Gastroesophageal sphincter (tissue), 4 donors: ENCODE measurements around the gene NR2C2. TPM values are rescaled to one million over a fixed set of nuclear protein-coding genes. Genes with fewer than 3 reads are reported as not detected.

Experiments used
- ATAC-seq: fragments of 150-250 bp; one replicate; pipeline ENCODE4 v1.9.1; 2016; ENCODE audit warnings: mild to moderate bottlenecking, moderate library complexity
- H3K27ac ChIP-seq, 4 donors: fragments of 200-600 bp; sonication (generic) in 3 of 4; 1 replicate in 3 of 4; 2 replicates in 1 of 4; pipeline ENCODE4 v1.5.1; 2016 to 2019
- H3K27me3 ChIP-seq: fragments of 200-600 bp; sonication (generic); one replicate; pipeline ENCODE4 v1.5.1; 2019
- H3K36me3 ChIP-seq, 2 donors: fragments of 200-600 bp; sonication (generic); one replicate each; pipeline ENCODE4 v1.5.1; 2019; ENCODE audit warnings: control low read depth in 1 of 2
- H3K4me1 ChIP-seq, 3 donors: fragments of 200-600 bp; sonication (generic); 1 replicate in 2 of 3; 2 replicates in 1 of 3; pipeline ENCODE4 v1.5.1; 2016 to 2019; ENCODE audit warnings: control low read depth in 2 of 3
- H3K4me3 ChIP-seq, 2 donors: fragments of 200-600 bp; sonication (generic); one replicate each; pipeline ENCODE4 v1.5.1; 2019; ENCODE audit warnings: mild to moderate bottlenecking in 1 of 2, moderate library complexity in 1 of 2
- H3K9me3 ChIP-seq, 3 donors: fragments of 200-600 bp; sonication (generic); one replicate each; pipeline ENCODE4 v1.5.1; 2017 to 2019; ENCODE audit warnings: control low read depth in 2 of 3
- CTCF ChIP-seq, 4 experiments: fragments of 200-600 bp in 2 of 4; fragments of 450-650 bp in 2 of 4; sonication (generic) in 1 of 4; IDR thresholded peaks; one replicate each; pipeline ENCODE4 v1.5.1; 2017 to 2019; ENCODE audit warnings: antibody characterized with exemption in 4 of 4, mild to moderate bottlenecking in 2 of 4, moderate library complexity in 2 of 4
- EP300 ChIP-seq: sonication (generic); formaldehyde crosslinking; IDR thresholded peaks from one replicate; pipeline ENCODE4 v1.6.1; 2017; ENCODE audit warnings: antibody characterized with exemption, mild to moderate bottlenecking
- POLR2A ChIP-seq, 2 donors: fragments of 450-650 bp; IDR thresholded peaks; one replicate each; pipeline ENCODE4 v1.6.1; 2017; ENCODE audit warnings: antibody characterized with exemption in 2 of 2, mild to moderate bottlenecking in 2 of 2, moderate library complexity in 1 of 2
- POLR2AphosphoS5 ChIP-seq: sonication (generic); formaldehyde crosslinking; IDR thresholded peaks from one replicate; pipeline ENCODE4 v1.6.1; 2017; ENCODE audit warnings: antibody characterized with exemption
- whole genome bisulfite sequencing, 2 donors: methylation state at CpG; one replicate each; pipeline ENCODE4 v1.1.5; 2018; ENCODE audit warnings: low coverage in 1 of 2; 5-methylcytosine and 5-hydroxymethylcytosine counted together
- total RNA-seq, 4 donors: library from RNA; depleted of rRNA; stranded (reverse); fragments of >200 nt; gene quantifications; one replicate each; pipeline ENCODE4 v1.1.0, GENCODE V29; 2016

NR2C2 gene
- total RNA-seq, 4 donors from 2014 or later = 35.8 to 56.2 (median 40.7) TPM

GRCh38 chr3:14926592-14926991 lies 20.8 kb upstream of the NR2C2 start:
- Histone ChIP-seq H3K4me3 (no peak overlapping the region), H3K27me3 (no peaks in the 10 kb centered on the region), H3K9me3 (no peaks in the 10 kb centered on the region), H3K36me3 (peaks cover 0 to 40% of the 10 kb centered on the region in 2 donors), H3K4me1 (peaks cover 0 to 1% (median 0%) of the 10 kb centered on the region in 3 donors), H3K27ac (no peak overlapping the region)
- 67% methylated on average over 1 of the region's 1 CpG; no CpG with 5 or more reads in 1 of the 2 donors for WGBS, 2 donors
- no peak for TF ChIP-seq CTCF (IDR thresholded peaks at IDR 0.05)
- no peak for TF ChIP-seq EP300
- TF ChIP-seq POLR2AphosphoS5 = no peak
- TF ChIP-seq POLR2A (IDR thresholded peaks at IDR 0.05) = no peak
- ATAC-seq = no peak

- H3K27ac ChIP-seq = no peak overlapping the region
- H3K4me3 ChIP-seq = no peak overlapping the region
- H3K36me3 ChIP-seq = peaks cover 0 to 41% of the 10 kb centered on the region in 2 donors
- WGBS, 2 donors = 90 to 94% methylated on average over 5 of the region's 5 CpGs
- H3K27me3 ChIP-seq = no peaks in the 10 kb centered on the region
- no peaks in the 10 kb centered on the region for H3K9me3 ChIP-seq
- no peaks in the 10 kb centered on the region for H3K4me1 ChIP-seq
- ATAC-seq = no peak
- no peak for TF ChIP-seq EP300
- TF ChIP-seq POLR2AphosphoS5 = no peak
- TF ChIP-seq CTCF (IDR thresholded peaks at IDR 0.05) = no peak
- no peak for TF ChIP-seq POLR2A (IDR thresholded peaks at IDR 0.05)
Observed at GRCh38 chr3:14927308-14927707, 20.1 kb upstream of the NR2C2 start.

GRCh38 chr3:14929310-14930074 lies 17.9 kb upstream of the NR2C2 start:
- WGBS, 2 donors = 82 to 85% methylated on average over 2 of the region's 2 CpGs
- ATAC-seq = no peak
- H3K36me3 ChIP-seq = peaks cover 0 to 44% of the 10 kb centered on the region in 2 donors
- no peaks in the 10 kb centered on the region for H3K9me3 ChIP-seq
- H3K4me3 ChIP-seq = no peak overlapping the region
- TF ChIP-seq EP300 (no peak), CTCF (IDR thresholded peaks at IDR 0.05) (no peak), POLR2A (IDR thresholded peaks at IDR 0.05) (no peak), POLR2AphosphoS5 (no peak)
- no peak overlapping the region for H3K27ac ChIP-seq
- H3K4me1 ChIP-seq = no peaks in the 10 kb centered on the region
- no peaks in the 10 kb centered on the region for H3K27me3 ChIP-seq

GRCh38 chr3:14933820-14934425 lies 13.5 kb upstream of the NR2C2 start:
- WGBS, 2 donors = 65 to 71% methylated on average over 5 to 7 of the region's 7 CpGs
- Histone ChIP-seq H3K4me3 (no peak overlapping the region), H3K27ac (no peak overlapping the region), H3K27me3 (no peaks in the 10 kb centered on the region), H3K4me1 (no peaks in the 10 kb centered on the region), H3K36me3 (peaks cover 0 to 41% of the 10 kb centered on the region in 2 donors), H3K9me3 (no peaks in the 10 kb centered on the region)
- no peak for ATAC-seq
- no peak for TF ChIP-seq POLR2A (IDR thresholded peaks at IDR 0.05)
- no peak for TF ChIP-seq CTCF (IDR thresholded peaks at IDR 0.05)
- no peak for TF ChIP-seq POLR2AphosphoS5
